HG03520 (cell line): ENCODE data around the gene RABAC1.
A peak's percentile ranks its signal among the peaks of the same experiment; 100 is the strongest.
"Not testable (repeated sequence)": the region's sequence is repeated elsewhere in the genome, so short reads cannot be mapped to it uniquely, and the experiment has no call there.

Experiments used
- ATAC-seq: cut with Tn5 transposase; IDR thresholded peaks from one replicate; pipeline ENCODE4 v1.9.1; 2021; ENCODE audit warnings: mild to moderate bottlenecking, moderate library complexity; ENCODE audit not compliant: unreplicated experiment

The RABAC1 gene, protein sequence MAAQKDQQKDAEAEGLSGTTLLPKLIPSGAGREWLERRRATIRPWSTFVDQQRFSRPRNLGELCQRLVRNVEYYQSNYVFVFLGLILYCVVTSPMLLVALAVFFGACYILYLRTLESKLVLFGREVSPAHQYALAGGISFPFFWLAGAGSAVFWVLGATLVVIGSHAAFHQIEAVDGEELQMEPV

DNA sequence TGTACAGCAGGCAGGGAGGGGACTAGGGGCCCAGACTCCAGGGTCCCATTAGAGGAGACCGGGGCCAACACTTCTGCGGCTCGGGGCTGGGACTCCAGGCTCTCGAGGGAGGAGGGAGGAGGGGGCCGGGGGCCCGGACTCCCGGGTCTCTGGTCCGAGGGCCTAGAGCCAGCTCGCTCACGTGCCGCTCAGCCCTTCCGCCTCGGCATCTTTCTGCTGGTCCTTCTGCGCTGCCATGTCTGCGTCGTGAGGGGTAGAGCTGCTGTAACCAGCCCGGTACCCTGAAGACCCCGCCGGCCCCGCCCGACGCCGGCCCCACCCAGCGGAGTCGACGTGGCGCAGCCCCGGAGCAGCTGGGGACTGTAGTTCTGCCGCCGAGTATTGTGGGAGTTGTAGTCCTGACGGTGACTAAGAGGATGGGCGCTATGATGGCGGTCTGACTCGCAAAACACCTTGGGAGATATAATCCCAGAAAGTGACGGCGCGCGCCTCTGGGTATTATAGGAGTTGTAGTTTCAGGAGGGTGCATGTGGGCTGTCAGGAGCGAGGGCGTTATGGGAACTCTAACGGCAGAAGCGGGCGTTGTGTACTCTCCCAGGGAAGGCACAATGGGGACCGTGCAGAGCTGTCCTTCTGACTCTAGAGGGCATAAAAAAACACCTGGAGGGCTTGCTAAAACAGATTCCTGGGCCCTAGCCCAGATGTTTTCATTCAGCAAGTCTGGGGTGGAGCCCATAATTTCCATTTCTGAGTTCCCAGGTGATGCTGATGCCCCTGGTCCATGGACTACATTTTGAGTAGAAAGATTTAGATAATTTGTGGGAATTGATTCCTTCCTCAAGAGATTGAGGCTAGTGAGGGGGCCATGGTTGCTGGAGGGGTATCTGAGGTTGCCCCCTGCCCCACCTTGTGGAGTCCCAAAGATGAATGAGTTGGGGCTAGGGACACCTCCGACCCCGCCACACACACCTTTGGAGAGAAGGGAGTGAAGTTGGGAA lies at the start of gene RABAC1:
RABAC1 (minus strand) TSS at position 266 of the 998 bp plus-strand sequence; CDS start at position 237, 29 bp downstream.
- ATAC-seq = peak; percentile 72

DNA sequence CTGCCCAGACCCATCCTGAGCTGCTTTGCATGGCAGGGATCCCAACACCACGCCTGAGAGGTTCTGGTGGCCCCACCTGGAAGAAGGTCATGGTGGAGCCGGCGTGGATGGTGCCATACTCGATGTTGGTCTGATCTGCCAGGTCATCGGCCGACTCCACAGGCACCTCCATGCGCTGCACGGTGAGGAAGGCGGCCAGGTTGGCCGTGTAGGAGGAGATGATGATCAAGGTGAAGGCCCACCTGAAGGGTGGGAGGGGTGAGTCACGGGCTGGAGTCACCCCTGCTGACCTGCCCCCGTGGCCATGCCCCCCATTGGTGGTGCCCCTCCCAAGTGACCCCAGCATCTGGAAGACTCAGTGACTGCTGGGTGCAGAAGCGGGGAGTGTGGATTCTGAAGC lies 47.4 kb upstream of the RABAC1 start:
- ATAC-seq = no peak

DNA sequence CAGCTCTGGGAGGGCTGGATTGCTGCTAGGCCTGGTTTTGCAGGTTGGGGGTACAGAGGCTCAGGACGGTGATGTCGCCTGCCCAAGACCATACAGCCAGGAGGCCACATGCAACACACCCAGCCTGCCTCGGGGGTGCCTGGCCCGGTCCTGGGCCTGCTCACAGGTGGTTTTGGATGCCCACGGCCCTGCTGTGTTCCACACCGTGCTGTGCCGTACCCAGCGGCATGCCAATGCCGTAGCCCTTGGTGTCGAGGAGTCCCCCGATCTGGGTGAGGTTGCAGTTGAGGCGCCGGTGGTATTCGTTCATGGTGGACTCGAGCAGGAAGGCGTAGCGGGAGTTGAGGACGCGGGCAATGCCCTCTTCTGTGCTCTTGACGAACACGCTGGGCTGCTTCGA lies 46.4 kb upstream of the RABAC1 start:
- no peak for ATAC-seq

DNA sequence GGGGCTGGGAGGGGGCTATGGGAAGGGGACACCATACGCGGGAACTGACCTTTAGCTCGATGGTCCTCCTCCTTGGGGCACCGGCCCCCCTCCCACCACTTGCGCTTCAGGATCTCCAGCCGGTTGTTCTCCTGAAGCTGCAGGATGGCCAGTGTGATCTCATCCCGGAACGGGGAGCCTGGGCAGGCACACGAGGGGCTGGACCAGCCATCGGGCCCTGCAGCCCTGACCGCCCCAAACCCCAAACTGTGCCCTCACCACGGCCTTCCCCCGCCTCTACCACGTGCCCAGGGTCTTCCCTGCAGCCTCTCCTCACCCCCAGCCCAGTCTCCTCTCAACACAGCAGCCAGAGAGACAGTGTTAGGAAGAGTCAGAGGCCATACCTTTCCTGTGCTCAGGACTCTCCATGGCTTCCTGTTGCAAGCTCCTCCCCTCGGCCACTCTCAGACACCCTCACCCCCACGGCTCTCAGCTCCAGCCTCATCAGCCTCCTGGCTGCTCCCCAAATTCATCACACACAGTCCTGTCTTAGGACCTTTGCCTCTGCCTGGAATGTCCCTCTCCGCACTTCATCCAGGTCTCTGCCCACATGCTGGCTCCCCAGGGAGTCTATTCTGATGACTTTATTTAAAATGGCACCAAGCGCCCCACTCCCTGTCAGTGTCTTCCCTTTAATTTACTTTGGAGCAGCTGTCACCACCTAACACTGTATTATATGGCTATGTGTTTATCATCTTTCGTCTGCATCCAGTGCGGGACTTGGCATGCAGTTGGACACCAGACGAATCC lies 44.6 kb upstream of the RABAC1 start:
- no peak for ATAC-seq

DNA sequence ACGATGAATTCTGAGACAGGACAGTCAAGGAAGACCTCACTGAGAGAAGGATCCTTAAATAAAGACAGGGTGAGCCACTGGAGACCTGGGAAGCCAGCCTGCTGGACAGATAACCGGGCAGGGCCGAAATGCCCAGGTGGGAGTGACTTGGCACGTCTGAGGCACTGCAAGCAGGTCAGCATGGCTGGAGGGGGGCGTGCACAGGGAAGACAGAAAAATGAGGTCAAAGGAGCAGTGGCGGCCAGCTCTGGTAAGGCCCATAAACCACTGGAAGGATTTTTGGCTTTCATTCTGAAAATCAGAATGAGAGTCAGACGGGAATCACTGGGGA lies 40.7 kb upstream of the RABAC1 start:
- no peak for ATAC-seq

DNA sequence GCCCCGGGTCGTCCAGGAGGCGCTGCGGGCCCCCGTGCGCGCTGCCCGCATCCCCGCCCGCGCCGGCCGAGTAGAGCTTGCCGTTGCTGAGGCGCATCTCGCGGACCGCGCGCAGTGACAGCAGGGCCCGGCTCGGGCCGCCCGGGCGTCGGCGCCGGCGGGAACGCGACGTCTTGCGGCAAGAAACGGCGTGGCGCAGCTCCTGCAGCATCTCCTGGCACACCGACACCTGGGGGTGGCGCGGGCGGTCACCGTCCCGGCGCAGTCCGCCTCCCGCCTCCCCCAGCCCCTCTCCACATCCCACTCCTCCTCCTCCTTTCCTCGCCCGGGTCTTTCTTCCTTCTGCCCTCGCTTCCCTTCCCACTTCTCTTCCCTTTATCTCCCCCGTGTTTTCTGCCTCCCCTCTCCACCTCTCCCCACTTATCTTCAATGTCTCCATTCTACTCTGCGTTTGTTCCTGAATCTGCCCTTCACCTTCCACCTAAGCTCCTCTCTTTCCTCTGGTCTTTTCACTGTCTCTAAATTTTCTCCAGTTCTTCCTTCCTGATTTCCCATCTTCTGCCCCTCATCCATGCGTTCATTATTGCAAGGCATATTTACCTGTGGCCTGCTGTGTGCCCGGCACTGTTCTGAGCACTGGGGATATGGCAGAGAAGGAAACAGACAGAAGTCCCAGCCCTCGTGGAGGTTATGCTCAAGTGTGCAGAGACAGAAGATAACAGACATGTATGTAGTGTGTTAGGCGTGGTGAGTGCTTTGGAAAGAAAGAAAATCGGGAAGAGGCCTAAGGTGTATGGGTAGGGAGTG lies 40.2 kb upstream of the RABAC1 start:
- no peak for ATAC-seq

DNA sequence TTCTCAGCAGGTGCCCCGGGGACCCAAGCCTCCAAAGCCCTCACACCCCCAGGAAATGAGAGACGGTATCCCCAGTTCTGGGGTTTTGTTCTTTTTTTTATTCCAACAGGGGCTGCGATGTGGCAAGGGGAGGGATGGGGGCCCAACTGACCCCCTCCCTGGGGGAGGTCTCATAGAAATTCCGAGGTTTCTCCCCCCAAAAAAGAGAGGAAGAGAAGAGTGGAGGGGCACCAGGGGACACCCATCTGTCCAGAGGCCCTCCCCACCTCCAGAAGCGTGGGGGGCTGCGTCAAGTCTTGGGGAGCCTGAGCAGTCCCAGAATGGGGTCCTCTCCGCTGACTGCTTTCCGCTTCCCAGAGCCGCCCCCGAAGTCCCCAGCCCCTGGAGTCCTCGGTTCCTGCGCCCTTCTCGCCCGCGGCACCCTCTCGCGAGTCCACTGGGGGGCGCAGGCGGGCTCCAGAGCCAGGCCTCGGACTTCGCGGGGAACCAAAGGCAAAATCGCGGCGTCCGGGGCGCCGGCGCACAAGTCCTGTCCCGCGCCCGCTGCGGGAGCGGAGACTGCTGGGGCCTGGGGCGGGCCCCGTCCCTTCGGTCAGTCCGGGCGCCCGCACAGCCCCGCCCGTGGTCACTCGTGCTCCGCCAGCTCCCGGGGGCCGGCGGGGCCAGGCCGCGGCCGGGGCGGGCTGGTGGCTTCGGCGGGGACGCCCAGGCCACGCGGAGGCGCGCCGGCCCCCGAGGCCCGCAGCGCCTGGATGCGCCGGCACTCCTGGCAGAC lies 39.3 kb upstream of the RABAC1 start:
- no peak for ATAC-seq

DNA sequence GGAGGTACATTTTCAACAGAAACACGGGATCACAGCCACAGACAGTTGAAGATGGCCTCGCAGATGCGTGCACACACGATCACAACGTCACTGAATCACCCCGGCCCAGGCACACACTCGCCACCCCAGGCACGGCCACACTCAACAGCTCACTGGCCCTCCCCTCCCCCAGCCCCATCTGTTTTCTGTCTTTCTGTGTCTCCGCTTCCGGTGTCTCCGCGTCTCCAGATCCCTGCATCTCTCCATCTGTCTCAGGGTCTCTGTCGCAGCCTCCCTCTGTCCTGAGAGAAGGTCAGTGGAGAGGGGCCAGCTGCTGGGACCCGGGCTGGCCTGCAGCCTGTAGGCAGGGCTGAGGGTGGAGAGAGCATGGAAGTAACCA lies 38.7 kb upstream of the RABAC1 start:
- ATAC-seq = no peak

DNA sequence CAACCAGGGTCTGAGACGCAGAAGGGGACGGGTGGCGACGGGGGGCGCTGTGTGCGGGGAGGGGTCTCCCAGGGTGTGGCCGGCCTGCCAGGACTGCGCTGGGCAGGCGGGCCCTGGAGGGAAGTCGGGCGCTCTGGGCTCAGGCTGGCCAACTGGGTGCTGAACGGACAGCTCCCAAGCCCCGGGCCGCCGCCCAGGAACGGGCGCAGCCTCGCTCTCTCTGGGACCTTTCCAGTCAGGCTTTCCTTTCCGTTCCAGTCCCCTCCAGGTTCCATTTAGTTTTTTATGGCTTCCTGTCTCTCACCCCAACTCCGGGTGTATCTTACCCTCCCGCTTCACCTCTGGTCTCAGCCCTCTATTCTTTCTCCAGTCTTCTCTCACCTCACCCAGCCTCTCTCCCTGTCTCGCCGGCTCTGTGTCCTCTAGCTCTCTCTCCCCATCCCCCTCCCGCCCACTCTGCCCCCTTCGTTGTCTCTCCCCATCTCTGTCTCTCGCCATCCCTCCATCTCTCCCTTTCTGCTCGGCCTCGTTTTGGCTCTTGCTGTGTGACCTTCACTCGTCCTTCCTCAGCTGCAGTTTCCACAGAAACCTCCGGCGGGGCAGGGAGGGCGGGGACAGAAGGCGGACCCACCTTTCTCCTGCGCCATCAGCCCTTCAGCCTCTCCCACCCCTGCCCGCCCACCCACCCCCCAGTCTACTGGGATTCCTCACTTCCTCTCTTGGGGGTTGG lies 38.2 kb upstream of the RABAC1 start:
- ATAC-seq = no peak

DNA sequence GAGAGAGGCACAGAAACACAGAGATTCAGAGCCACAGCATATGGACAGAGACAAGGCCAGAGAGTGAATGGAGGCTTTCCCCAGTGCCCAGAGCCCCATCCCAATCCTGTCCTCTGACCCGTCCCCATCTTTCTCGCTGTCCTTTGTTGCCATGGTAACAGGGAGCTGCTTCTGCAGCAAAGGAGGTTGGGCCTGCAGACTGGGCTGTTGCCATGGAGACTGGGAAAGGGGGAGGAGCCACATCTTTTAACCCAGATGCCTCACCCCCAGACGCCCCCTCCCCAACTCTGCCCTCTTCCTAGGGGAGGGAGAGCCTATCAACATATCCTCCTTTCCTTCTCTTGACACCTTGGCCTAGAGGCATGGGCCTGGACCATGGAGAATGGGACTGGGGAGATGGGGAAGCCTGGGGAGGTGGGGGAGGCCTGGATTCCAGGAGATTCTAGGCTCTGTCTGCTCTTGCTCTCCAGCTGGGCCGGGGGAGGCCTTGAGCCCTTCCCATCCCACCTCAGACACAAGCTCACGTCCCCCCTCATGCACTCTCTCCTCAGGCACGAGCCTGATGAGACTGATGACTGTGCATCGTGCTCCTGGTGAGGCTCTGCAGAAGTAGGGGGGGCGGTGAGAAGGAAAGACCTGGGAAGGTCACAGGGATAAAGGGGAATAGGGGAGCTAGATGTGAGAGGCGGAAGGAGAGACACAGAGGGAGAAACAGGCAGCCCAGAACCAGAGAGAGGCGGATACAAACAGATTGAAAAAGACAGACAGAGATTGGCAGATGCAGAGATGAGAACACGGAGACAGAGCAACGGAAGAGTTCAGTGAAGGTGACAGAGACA lies 37.1 kb upstream of the RABAC1 start:
- ATAC-seq = no peak

DNA sequence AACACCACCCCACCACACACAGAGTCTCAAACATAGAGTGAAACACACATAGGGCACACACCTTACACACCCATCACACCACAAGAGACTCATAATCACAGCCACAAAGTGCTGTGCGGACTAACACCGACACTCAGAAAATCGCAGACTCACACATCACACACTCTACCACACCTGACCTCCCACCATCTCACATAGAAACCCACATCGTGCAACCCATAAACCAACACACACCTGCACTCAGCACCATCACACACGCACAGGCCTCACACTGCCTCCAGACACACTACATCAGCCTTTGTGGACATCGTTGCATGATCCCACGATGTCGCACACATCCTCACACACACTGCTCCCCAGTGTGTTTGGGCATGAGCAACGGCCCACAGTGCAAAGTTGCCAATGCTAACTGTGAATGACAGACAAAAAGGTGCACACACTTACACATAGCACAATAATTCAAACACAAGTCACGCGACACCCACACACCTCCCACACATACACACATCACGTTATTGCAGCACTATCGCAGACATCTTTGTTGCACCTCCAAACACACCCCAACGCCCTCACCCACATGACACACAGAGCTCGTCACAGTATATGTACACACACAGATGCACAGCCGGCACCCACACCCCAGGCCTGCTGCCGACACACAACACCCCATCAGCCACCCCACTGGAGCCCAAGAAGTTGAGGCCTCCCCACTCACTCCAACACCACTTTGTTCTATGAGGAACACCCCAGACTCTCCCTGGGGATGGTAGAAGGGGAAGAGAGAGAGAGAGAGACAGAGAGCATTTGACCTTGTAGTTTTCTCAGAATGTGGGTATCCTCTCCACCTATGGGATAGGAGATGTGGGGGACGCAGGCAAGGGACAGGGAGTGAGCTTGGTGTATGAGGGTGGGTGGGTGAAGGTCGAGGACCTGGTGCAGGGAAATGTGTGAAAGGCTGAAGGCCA lies 36.2 kb upstream of the RABAC1 start:
- ATAC-seq = no peak

DNA sequence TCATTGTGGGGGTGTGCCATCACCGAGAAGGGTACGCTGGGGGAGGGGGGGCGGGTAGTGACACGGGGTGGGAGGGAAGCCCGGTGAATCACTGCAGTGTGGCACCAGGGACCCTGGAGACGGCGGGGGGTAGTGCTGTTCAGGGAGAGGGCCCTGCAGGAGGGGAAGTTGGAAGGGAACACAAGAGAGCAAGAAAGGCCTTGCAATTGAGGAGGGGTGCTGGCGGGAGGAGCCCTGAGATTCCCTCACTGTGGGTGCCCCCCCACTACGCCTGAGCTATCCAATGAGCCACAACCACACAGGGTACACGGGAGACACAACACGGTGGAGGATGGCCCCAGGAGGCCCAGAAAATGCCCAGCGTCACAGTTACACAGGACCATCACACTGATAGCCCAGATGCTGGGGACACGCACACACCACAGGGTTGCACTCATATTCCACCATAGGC lies 35.4 kb upstream of the RABAC1 start:
- ATAC-seq = no peak

DNA sequence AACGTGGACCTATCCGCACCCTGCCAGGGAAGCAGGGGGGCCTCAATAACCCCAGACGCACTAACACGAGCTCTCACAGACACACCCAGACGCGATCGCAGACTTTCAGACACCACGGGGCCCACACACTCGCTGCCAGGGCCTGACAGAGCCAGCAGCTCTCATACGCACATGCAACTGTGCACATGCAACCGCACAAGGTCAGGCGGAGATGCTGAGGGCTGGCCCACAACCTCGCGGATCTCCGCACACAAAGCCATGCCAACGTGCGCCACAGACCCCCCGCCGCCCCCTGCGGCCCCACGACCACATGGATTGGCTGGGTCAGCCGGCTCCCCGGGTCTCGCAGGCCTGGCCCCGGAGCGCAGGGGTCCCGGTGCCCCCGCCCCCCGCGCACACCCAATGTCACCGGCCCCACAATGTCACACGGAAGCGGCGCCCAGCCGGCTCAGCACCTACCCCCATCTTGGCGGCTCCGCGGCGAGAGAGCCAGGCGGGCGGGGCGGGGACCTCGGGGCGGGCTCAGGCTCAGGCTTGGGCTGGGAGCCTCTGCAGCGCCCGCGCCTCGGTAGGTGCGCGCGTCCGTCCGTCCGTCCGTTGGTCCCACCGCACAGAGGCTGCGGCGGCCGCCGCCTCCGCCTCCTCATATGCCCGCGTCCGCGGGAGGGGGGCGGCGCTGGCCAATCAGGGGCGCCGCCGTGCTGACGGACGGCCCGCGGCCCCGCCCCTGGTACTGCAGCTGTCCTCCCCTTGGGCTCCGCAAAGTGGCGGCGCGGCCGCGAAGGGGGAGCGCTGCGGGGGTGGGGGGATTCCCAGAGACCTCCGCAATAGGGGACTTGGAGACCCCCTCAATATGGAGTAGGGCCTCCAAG lies 34.7 kb upstream of the RABAC1 start, which contains the start of gene ATP1A3:
ATP1A3 (minus strand) TSS at position 619 of the 872 bp plus-strand sequence; CDS start at position 465, 154 bp downstream.
- no peak for ATAC-seq

DNA sequence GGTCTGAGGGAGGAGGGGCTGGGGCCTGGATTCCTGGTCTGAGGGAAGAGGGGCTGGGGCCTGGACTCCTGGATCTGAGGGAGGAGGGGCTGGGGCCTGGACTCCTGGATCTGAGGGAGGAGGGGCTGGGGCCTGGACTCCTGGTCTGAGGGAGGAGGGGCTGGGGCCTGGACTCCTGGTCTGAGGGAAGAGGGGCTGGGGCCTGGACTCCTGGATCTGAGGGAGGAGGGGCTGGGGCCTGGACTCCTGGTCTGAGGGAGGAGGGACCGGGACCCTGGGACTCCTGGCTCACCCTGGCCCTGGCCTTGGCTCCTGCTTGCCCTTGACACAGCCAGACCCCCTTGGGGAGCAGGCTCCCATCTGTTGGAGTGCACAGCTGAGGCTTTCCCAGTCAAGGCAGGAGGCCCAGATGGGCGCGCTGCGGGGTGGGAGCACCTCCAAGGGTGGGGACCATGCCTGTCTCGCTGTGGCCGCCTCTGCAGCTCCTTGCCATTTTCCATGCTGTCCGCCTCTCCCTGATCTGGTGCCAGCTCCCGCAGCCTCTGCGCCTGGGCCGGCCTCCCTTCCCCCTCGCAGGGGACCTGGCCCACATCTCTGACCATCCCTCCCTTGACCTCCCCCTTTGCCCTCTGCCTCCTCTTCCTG lies 32.9 kb upstream of the RABAC1 start:
- not testable (repeated sequence) for ATAC-seq

DNA sequence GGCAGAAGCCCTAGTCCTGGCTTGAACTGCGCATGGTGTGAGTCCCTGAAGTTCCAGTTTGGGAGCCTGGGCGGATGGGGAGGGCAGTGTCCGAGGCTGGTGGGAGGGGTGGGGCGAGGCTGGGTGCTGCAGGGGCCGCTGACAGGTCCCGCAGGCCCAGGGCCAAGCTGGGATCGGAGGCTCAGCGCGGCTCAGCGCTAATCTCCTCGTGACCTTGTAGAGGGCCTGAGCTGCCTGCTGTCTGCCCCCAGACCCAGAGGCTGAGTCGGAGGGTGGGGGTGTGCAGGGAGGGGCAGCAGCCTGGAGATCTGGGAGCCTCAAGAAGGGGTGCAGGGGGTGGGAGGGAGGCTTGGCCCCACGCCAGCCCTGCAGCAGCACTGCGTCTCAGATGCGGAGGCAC lies 31.9 kb upstream of the RABAC1 start:
- no peak for ATAC-seq

DNA sequence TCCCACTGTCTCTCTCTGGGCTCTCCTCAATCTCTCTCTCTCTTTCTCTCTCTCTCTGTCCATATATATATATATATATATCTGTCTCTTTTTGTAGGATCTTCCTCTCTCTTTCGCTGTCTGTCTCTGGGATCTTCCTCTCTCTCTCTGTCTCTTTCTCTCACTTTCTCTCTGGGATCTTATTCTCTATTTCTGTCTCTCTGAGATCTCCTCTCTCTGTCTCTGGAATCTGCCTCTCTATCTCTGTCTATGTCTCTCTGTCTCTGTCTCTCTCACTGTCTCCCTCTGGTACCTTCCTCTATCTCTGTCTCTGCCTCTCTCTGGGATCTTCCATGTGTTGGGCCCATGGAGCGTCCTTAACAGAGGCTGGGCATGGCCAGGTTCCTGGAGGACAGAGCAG lies 31.5 kb upstream of the RABAC1 start:
- ATAC-seq = no peak
